SH-SY5Y (cell line): ENCODE data around the gene COL6A1.

Source experiments
- GATA2 ChIP-seq: IDR thresholded peaks from 2 replicates; pipeline ENCODE4 v1.6.1; 2011; ENCODE audit warnings: mild to moderate bottlenecking, low read depth, low read length
- GATA3 ChIP-seq: IDR thresholded peaks from 2 replicates; pipeline ENCODE4 v1.6.1; 2011; ENCODE audit warnings: low read depth, mild to moderate bottlenecking, low read length, moderate library complexity

The COL6A1 gene

DNA sequence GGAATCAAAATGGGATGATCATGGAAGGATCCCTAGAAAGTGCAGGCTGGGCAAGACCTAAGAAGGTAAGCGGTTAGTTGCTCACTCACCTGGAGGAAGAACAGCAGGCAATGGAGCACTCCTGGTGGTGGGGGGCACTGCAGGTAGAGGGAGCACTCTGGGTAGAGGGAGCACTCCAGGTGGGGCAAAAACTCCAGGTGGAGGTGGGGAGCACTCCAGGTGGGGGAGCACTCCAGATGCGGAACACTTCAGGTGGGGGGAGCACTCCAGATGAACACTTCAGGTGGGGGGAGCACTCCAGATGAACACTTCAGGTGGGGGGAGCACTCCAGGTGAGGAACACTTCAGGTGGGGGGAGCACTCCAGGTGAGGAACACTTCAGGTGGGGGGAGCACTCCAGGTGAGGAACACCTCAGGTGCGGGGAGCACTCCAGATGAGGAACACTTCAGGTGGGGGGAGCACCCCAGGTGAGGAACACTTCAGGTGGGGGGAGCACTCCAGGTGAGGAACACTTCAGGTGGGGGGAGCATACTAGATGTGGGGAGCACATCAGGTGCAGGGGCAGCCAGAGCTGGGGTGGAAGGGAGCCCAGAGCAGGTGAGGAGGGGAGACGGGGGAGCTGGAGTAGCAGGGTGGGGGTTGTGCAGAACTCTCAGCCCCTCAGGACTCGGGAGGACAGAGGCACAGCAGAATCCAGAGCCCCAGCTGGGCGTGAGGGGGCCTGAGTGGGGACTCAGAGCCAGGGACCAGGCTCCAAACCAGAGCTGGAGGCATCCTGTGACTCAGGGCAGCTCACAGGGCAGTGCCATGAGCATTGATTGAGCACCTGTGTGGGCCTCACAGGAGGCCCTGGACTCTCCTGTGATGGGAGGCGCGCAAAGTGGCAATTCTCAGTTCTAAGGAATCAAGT is 37.7 kb upstream of the COL6A1 start:
- TF ChIP-seq GATA3 (no peak), GATA2 (no peak)

DNA sequence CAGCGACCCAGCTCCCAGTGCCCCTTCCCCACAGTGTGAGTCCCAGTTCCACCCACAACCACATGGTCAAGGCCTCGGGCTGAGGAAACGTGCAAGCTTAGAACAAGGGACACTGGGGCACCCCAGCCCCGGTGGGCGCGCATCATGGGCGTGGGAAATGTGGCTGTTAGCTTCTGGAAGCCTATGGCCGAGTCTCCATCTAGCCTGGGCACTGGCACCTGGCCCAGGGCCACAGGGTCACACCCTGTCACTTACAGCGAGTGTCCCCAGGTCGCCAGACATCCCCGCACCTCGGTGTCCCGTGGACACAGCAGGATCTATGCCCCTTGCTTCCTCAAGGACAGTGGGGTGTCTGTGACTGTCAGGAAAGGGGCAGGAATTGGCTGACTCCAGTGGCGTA is 37.0 kb upstream of the COL6A1 start:
- TF ChIP-seq GATA3 (no peak), GATA2 (no peak)

DNA sequence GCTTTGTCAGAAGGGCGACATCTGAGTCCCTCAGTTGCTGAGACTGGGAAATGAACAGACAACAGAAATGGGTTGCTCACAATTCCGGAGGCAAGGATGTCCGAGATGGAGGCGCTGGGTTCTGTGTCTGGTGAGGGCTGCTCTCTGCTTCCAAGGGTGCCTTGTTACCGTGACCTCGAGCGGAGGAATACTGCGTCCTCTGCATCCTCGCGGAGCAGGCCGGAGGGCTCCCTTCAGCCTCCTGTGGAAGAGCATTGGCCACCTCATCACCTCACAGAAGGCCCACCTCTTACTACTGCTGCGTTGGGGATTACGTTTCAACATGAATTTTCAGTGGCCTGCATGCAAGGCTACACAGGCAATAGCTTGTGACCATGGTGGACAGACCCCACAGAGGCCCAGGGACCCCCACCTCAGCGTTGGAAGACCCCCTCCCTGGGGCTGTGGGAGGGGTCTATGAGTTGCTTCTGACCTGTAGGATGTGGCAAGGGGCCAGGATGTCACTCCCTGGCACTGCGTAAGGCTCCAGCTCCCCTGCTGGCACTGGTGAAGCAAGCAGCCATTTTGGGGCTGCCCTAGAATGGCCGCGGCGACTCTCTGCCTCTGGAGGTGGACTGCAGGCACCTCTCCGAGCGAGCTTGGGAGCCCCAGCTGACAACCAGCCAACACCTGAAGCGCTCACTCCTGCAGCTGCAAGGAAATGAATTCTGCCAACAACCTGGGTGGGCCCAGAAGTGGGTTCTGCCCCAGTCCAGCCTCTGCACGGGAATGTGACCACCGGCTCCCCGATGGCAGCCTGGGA is 36.3 kb upstream of the COL6A1 start:
- no peak for TF ChIP-seq GATA2
- TF ChIP-seq GATA3, result no peak

DNA sequence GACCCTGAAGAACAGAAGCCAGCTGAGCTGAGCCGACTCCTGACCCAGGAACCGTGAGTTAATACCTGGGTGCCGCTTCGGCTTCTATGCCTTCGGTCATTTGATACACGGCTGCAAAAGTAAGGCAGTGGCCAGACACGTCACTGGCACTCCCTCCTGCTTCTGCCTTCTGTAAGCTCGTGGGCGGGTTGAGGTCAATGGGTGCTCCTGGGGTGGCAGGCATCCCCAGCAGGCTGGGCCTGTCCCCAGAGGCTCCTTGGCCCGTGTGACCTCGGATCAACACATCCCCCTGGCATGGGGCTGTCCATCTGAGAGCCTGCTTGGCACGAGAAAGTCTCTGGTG is 35.7 kb upstream of the COL6A1 start:
- TF ChIP-seq GATA3 (no peak), GATA2 (no peak)

DNA sequence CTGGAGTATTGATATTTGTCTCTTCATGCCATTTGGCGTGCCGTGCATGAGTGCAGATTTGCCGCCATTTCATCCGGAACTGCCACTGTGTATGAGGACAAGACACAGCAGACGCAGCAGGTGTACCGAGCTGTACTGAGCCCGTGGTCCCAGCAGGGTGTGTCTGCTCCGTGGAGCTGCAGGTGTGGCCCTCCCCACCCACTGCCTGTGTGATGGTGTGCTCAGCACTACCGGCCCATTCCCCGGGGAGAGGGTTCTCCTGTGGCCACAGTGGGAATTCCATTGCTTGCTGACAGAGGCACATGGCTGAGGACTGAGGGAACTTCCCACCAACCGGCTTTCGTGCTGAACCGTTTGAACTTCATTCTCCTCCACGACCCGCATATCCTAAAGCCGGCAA is 34.3 kb upstream of the COL6A1 start:
- TF ChIP-seq GATA2 (no peak), GATA3 (no peak)

DNA sequence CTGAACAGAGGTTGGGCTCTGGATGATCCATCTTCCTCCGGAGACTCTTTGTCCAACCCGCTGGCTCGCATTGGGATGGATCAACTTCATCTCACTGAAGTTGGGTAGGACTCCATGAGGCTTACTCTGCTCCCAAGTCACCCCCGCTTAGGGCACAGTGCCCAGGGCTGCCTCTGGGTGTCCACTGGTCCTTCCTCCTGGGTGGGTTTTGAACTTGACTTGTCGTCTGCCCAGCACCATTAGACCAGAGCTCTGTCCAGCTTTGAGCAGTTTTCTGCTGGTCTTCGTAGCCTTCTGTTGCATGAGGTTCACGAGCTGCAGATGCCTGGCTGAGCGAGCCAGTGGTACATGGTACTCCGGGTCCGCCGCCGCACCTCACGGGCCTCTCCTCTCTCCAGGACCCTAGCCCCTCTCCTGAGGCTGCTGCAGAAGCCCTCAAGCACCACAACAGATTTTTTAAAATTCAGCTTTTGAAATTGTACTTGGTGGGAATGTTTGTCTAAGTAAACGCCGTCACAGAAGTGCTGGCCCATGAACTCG is 33.8 kb upstream of the COL6A1 start:
- no peak for TF ChIP-seq GATA3
- no peak for TF ChIP-seq GATA2

DNA sequence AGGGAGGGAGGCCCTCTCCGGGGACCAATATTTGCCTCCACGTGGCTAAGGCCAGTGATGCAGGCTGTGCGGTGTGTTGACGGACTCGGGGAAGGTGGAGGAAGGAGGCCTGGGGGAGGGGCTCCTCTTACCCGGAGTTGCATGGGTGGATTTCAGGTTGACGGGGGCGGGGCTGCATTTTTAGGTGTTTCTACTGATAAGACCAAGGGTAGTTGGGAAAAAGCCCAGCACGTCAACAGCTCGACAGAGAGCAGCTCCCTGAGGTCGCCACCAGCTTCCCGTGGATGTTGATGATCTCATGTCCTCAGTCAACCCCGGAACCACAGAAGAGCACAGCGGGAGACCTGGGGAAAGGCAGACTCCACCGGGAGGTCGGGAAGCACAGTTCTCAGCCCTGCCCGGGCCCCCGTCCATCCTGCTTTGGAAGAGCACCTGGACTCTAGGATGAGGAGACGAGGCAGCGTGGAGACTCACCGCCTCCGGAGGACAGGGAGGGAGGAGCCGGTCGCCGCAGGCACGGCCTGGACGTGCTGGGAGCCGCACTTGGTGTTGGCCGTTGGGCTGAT is 32.9 kb upstream of the COL6A1 start:
- TF ChIP-seq GATA3, result no peak
- TF ChIP-seq GATA2, result no peak

DNA sequence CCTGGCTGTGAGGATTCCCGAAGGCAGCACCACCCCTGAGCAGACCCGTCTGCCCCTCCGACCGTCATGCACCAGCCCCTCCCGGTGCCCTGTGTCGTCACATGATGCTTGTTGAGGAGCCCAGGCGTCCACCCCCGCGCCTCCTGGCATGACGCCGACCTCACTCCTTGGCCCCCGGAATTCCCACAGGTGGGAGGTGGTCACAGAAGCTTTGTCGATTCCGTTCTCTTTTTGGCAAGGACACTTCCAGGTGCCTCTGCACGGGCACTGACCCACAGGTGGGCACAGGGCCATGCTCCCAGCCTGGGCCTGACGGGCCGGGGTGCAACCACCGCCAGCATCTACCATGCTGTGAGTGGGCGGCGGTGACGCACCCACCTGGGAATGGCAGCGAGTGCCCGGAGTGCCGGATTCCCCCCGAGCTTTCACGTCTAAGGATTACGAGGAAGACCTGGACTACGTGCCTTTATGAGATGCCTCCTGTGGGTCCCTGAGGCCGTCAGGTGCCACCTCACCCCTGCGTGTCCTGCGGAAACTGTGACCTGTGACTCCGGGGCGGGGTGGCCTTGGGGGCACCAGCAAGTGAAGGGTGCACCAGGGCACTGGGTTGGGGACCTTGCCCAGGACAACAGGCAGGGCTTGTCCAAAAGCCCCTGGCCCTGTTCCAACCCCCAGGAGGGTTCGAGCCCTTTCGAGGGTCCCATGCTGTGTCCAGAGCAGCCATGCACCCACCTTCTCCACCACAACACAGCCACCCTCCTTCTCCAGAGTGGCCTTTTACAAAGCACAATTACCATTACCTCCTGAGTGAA is 31.4 kb upstream of the COL6A1 start:
- TF ChIP-seq GATA2 (no peak), GATA3 (no peak)

DNA sequence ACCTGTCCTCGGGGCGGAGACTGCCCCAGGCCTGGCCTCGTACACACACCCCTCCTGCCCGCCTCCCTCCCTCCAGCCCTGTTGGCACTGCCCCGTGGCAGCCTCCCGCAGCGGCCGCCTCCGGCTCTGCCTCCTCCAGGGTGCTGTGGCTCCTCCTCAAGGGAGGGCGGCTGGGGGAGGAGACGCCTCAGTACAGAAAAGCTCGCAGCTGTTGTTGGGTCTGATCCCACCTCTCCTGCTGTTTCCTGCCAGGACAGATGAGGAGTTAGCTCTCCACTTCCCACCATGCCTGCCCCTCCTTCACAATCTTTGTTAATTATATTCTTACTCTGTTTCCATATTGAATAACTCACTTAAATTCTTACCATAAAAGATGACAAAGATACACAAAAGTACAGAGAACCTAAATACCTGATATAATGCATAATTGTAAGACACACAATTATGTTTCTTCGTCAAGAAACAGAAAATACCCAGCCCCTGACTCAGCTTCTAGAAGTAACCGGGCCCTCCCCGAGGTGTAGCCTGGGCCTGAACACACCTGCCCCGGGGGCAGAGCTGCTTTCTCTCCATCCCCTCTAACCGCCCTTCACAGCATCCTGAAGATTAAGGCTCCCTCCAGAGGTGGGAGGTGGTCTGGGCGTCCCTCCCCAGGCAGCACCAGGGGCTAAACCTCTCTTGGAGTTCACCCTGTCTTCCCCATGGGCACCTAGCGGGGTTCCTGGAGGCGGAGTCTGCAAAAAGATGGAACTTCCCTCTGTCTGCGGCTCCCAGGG is 30.6 kb upstream of the COL6A1 start:
- TF ChIP-seq GATA3, result no peak

DNA sequence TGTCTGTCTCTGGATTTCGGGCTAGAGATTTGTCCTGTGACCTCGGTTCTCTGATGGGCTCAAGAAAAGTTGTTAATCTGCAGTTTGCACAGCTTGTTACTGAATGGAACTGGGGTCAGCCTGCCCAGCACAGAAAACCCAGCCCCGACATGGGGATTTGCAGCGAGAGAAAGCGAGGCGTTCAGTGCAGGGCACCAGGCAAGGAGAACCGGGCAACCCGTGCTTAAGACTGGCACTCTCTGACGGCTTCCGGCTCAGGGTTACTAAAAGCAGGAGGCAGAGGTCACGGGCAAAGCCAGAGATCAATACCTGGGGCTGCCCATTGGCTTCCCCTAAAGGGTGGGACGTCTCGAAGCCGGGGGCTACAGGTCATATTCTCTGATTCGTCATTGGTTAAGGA is 29.9 kb upstream of the COL6A1 start:
- no peak for TF ChIP-seq GATA3

DNA sequence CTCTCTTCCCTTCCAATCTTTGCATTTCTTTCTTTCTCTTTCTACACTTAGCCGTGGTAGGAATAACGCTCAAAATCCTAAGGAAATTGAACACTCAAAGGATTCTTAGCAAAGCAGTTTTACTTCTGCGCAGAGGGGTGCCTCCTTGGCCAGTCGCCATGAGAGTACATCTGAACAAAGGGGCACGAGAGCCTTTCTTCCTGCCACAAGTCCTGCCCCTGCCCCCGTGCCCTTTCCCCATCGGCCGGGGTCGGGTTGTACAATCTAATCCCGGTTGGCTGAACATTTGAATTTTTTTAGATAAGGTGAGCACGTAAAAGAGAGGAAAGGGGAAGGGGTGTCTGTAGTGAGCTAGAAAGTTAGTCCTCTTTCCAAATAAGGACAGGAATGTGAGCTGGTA is 28.6 kb upstream of the COL6A1 start:
- TF ChIP-seq GATA2 (no peak), GATA3 (no peak)

DNA sequence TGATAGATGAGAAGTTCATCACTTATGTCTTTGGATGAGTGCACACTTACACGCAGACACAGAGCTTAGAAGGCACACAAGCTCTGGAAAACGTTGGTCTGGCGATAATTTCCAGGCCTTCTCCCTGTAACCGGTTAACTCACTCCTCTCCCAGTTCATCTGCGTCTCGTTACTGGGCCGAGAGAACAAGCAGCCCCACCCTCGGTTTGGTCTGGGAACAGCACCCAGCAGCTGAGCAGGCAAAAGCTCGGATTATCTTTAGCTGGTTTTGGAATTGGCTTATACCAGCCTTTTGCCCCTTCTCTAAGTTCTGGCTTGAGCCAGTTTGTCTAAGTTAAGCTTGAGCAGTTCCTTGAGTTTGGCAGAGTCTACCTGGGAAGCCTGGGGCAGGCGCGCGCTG is 27.3 kb upstream of the COL6A1 start:
- TF ChIP-seq GATA2 (no peak), GATA3 (no peak)

DNA sequence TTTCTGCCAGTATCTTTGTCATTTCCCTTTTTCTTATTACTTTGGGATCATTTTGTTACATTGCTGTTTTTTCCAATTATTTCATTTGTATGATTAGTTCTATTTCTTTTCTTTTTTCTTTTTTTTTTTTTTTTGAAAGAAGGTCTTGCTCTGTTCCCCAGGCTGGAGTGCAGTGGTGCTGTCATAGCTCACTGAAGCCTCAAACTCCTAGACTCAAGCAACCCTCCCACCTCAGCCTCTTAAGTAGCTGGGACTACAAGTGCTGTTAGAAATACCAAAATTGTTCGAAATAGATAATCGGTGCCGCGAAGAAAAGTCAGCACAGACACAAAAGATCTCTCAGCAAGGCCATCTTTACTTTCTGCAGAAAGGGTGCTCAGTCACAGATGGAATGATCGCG is 26.6 kb upstream of the COL6A1 start:
- TF ChIP-seq GATA2 (no peak), GATA3 (no peak)

DNA sequence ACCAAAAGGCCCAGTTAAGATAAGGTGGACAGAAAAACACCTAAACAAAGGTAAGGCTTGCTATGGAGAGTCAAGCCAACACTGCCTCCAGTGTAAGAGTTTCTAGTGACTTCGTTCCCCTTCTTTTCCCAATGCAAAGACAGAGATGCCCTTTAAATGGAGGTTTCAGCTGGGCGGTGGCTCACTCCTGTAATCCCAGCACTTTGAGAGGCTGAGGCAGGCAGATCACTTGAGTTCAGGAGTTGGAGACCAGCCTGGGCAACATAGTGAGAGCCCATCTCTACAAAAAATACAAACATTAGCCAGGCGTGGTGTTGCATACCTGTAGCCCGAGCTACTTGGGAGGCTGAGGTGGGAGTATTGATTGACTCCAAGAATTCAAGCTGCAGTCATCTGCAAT is 24.0 kb upstream of the COL6A1 start:
- TF ChIP-seq GATA2 (no peak), GATA3 (no peak)
